Liver (tissue), 9 donors: ENCODE results near the gene CFAP298. TPM values are rescaled to one million over a fixed set of nuclear protein-coding genes. Genes with fewer than 3 reads are reported as not detected.

Source experiments
- DNase-seq: peaks from one replicate; pipeline ENCODE4 v3.0.0-alpha.2; 2017; ENCODE audit warnings: low spot score
- H3K27ac ChIP-seq, 2 donors: one replicate each; pipeline ENCODE4 v1.7.0; 2013; ENCODE audit warnings: inconsistent platforms in 2 of 2, low read length in 2 of 2, control low read depth in 1 of 2, low read depth in 1 of 2, mild to moderate bottlenecking in 1 of 2
- H3K27me3 ChIP-seq, 4 donors: one replicate each; pipeline versions ENCODE4 v1.6.1 to v1.7.0; 2013; ENCODE audit warnings: low read length in 3 of 4, inconsistent platforms in 1 of 4, mild to moderate bottlenecking in 1 of 4, moderate library complexity in 1 of 4; ENCODE audit not compliant: control insufficient read depth in 4 of 4, insufficient read depth in 4 of 4
- H3K36me3 ChIP-seq, 4 donors: one replicate each; pipeline versions ENCODE4 v1.6.1 to v1.7.0; 2013; ENCODE audit warnings: low read length in 3 of 4, mild to moderate bottlenecking in 3 of 4, low read depth in 1 of 4, moderate library complexity in 1 of 4; ENCODE audit not compliant: control insufficient read depth in 4 of 4, insufficient read depth in 3 of 4
- H3K4me1 ChIP-seq, 4 donors: one replicate each; pipeline versions ENCODE4 v1.6.1 to v1.7.0; 2013; ENCODE audit warnings: low read length in 3 of 4, mild to moderate bottlenecking in 3 of 4, moderate library complexity in 1 of 4; ENCODE audit not compliant: control insufficient read depth in 4 of 4, insufficient read depth in 4 of 4
- H3K4me3 ChIP-seq, 3 donors: one replicate each; pipeline versions ENCODE4 v1.6.1 to v1.7.0; 2013; ENCODE audit warnings: low read length in 3 of 3, control low read depth in 1 of 3, low read depth in 1 of 3, mild to moderate bottlenecking in 1 of 3
- H3K9ac ChIP-seq, 2 donors: one replicate each; pipeline ENCODE4 v1.7.0; 2013; ENCODE audit warnings: low read length in 2 of 2, mild to moderate bottlenecking in 2 of 2, moderate library complexity in 2 of 2, control low read depth in 1 of 2, low read depth in 1 of 2
- H3K9me3 ChIP-seq, 4 donors: one replicate each; pipeline versions ENCODE4 v1.6.1 to v1.7.0; 2013; ENCODE audit warnings: low read length in 3 of 4; ENCODE audit not compliant: control insufficient read depth in 4 of 4
- EGR1 ChIP-seq, 2 donors: IDR thresholded peaks; 2 replicates each; pipeline ENCODE4 v1.6.1; 2016 to 2018; ENCODE audit warnings: antibody characterized with exemption in 2 of 2, low read depth in 2 of 2
- FOXA1 ChIP-seq: IDR thresholded peaks from 2 replicates; pipeline ENCODE4 v1.6.1; 2016; ENCODE audit warnings: antibody characterized with exemption
- FOXA2 ChIP-seq: IDR thresholded peaks from 2 replicates; pipeline ENCODE4 v1.6.1; 2016; ENCODE audit warnings: antibody characterized with exemption
- GABPA ChIP-seq, 2 donors: IDR thresholded peaks in 1 of 2; conservative IDR thresholded peaks in 1 of 2; 2 replicates each; pipeline ENCODE4 v1.6.1; 2016; ENCODE audit warnings: antibody characterized with exemption in 2 of 2, mild to moderate bottlenecking in 1 of 2, moderate library complexity in 1 of 2
- HNF4A ChIP-seq, 2 donors: conservative IDR thresholded peaks; 2 replicates each; pipeline ENCODE4 v1.6.1; 2016; ENCODE audit warnings: antibody characterized with exemption in 2 of 2, mild to moderate bottlenecking in 2 of 2
- HNF4G ChIP-seq: IDR thresholded peaks from 2 replicates; pipeline ENCODE4 v1.6.1; 2016; ENCODE audit warnings: antibody characterized with exemption
- JUND ChIP-seq, 2 donors: IDR thresholded peaks; 2 replicates each; pipeline ENCODE4 v1.6.1; 2016; ENCODE audit warnings: antibody characterized with exemption in 2 of 2
- NR2F2 ChIP-seq: IDR thresholded peaks from 2 replicates; pipeline ENCODE4 v1.6.1; 2016; ENCODE audit warnings: antibody characterized with exemption
- RAD21 ChIP-seq, 2 donors: IDR thresholded peaks; 2 replicates each; pipeline ENCODE4 v1.6.1; 2016; ENCODE audit warnings: antibody characterized with exemption in 2 of 2, mild to moderate bottlenecking in 2 of 2
- RXRA ChIP-seq, 2 donors: IDR thresholded peaks; 2 replicates each; pipeline ENCODE4 v1.6.1; 2017 to 2018; ENCODE audit warnings: antibody characterized with exemption in 2 of 2, mild to moderate bottlenecking in 1 of 2
- SP1 ChIP-seq: IDR thresholded peaks from 2 replicates; pipeline ENCODE4 v1.6.1; 2018; ENCODE audit warnings: antibody characterized with exemption, mild to moderate bottlenecking
- TAF1 ChIP-seq: conservative IDR thresholded peaks from 2 replicates; pipeline ENCODE4 v1.6.1; 2016; ENCODE audit warnings: antibody characterized with exemption, mild to moderate bottlenecking
- YY1 ChIP-seq: IDR thresholded peaks from 2 replicates; pipeline ENCODE4 v1.6.1; 2016; ENCODE audit warnings: antibody characterized with exemption, mild to moderate bottlenecking
- WGBS: extraction: QIAGEN DNeasy Blood & Tissue Kit; methylation state at CpG from one replicate; pipeline ENCODE4 v1.1.7; 2013; 5-methylcytosine and 5-hydroxymethylcytosine counted together
- polyA plus RNA-seq, 2 donors: library from polyadenylated mRNA; stranded (reverse) in 1 of 2; unstranded in 1 of 2; fragments of 200-250 nt in 1 of 2; fragments of >200 nt in 1 of 2; fragmentation: Nextera tagmentation in 1 of 2; extraction: Ambion mirVana in 1 of 2; gene quantifications; one replicate each; pipeline versions ENCODE4 v1.2.1 to v1.2.3, GENCODE V29; 2013 to 2015
- total RNA-seq, 2 donors: library from RNA; depleted of rRNA; stranded (reverse); fragments of >200 nt; gene quantifications; one replicate each; pipeline ENCODE4 v1.2.3, GENCODE V29; 2014
- TF ChIP-seq, protein P1 (sequence below): IDR thresholded peaks from 2 replicates; pipeline ENCODE4 v1.6.1; 2016; ENCODE audit warnings: antibody characterized with exemption, mild to moderate bottlenecking
- TF ChIP-seq, protein P2 (sequence below): IDR thresholded peaks from 2 replicates; pipeline ENCODE4 v1.6.1; 2016; ENCODE audit warnings: antibody characterized with exemption
- TF ChIP-seq, protein P3 (sequence below): fragments of 150-350 bp; IDR thresholded peaks from 2 replicates; pipeline ENCODE4 v1.5.1; 2017; ENCODE audit warnings: improper control_type of control experiment, low read depth, low read length; ENCODE audit not compliant: missing input control
- TF ChIP-seq, protein P4 (sequence below): IDR thresholded peaks from 2 replicates; pipeline ENCODE4 v1.6.1; 2016; ENCODE audit warnings: antibody characterized with exemption
- TF ChIP-seq, protein P5 (sequence below): IDR thresholded peaks from 2 replicates; pipeline ENCODE4 v1.6.1; 2016; ENCODE audit warnings: antibody characterized with exemption
- donor health status: healthy.
- donor health status: healthy.
- donor health status: healthy.
- donor health status: healthy.
- donor health status: healthy.

The CFAP298 gene
- total and polyA plus RNA-seq, 4 donors = 13.1 to 19.8 (median 15.3) TPM

- peaks cover 0 to 8% (median 0%) of the 10 kb centered on the region in 4 donors for H3K4me1 ChIP-seq
- no peak overlapping the region for H3K9ac ChIP-seq
- H3K36me3 ChIP-seq = no peaks in the 10 kb centered on the region
- H3K27me3 ChIP-seq = no peaks in the 10 kb centered on the region
- no peak for DNase-seq
- no peak overlapping the region for H3K4me3 ChIP-seq
- no peak for TF ChIP-seq HNF4A (conservative IDR thresholded peaks at IDR 0.05)
- no peak for TF ChIP-seq RXRA (IDR thresholded peaks at IDR 0.05)
- TF ChIP-seq, protein P1, sequence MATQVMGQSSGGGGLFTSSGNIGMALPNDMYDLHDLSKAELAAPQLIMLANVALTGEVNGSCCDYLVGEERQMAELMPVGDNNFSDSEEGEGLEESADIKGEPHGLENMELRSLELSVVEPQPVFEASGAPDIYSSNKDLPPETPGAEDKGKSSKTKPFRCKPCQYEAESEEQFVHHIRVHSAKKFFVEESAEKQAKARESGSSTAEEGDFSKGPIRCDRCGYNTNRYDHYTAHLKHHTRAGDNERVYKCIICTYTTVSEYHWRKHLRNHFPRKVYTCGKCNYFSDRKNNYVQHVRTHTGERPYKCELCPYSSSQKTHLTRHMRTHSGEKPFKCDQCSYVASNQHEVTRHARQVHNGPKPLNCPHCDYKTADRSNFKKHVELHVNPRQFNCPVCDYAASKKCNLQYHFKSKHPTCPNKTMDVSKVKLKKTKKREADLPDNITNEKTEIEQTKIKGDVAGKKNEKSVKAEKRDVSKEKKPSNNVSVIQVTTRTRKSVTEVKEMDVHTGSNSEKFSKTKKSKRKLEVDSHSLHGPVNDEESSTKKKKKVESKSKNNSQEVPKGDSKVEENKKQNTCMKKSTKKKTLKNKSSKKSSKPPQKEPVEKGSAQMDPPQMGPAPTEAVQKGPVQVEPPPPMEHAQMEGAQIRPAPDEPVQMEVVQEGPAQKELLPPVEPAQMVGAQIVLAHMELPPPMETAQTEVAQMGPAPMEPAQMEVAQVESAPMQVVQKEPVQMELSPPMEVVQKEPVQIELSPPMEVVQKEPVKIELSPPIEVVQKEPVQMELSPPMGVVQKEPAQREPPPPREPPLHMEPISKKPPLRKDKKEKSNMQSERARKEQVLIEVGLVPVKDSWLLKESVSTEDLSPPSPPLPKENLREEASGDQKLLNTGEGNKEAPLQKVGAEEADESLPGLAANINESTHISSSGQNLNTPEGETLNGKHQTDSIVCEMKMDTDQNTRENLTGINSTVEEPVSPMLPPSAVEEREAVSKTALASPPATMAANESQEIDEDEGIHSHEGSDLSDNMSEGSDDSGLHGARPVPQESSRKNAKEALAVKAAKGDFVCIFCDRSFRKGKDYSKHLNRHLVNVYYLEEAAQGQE = no peak
- TF ChIP-seq JUND (IDR thresholded peaks at IDR 0.05) = no peak
- TF ChIP-seq RAD21 (IDR thresholded peaks at IDR 0.05) = no peak
- TF ChIP-seq, protein P2, sequence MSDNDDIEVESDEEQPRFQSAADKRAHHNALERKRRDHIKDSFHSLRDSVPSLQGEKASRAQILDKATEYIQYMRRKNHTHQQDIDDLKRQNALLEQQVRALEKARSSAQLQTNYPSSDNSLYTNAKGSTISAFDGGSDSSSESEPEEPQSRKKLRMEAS = no peak
- TF ChIP-seq YY1 = no peak
- 95% methylated on average over 13 of the region's 13 CpGs for WGBS
- H3K9me3 ChIP-seq = no peaks in the 10 kb centered on the region
- no peak overlapping the region for H3K27ac ChIP-seq
Measured at GRCh38 chr21:32581732-32582131, 30.4 kb downstream of the CFAP298 start.

DNA sequence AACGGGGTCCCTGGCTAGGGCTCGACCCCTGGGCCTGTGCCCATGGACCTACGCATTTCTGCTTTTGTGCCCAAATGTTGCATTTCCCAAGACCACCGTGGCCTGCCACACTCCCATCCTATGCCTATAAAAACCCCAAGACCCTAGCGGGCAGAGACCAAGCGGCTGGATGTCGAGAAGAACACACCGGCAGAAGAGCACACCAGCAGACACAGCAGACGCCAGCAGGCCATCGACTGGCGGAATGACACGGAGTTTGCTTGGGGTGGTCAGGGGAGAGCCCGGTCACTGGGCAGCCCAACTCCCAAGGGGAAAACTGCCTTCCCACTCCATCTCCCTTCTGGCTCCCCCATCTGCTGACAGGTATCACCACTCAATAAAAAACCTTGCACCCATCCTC, 31.2 kb downstream of the CFAP298 start:
- DNase-seq = no peak
- 97% methylated on average over 13 of the region's 13 CpGs for WGBS
- TF ChIP-seq NR2F2 (no peak), EGR1 (IDR thresholded peaks at IDR 0.05; ENCODE audit: low read depth in 2 of 2) (no peak), TAF1 (no peak), RXRA (IDR thresholded peaks at IDR 0.05) (no peak), FOXA2 (no peak), JUND (IDR thresholded peaks at IDR 0.05) (no peak), GABPA (IDR thresholded peaks at IDR 0.05 in 1 of 2, conservative IDR thresholded peaks at IDR 0.05 in 1 of 2) (no peak), RAD21 (IDR thresholded peaks at IDR 0.05) (no peak), SP1 (no peak), HNF4G (no peak), YY1 (no peak), HNF4A (conservative IDR thresholded peaks at IDR 0.05) (no peak), FOXA1 (no peak)
- TF ChIP-seq, protein P1 = no peak
- TF ChIP-seq, protein P3, sequence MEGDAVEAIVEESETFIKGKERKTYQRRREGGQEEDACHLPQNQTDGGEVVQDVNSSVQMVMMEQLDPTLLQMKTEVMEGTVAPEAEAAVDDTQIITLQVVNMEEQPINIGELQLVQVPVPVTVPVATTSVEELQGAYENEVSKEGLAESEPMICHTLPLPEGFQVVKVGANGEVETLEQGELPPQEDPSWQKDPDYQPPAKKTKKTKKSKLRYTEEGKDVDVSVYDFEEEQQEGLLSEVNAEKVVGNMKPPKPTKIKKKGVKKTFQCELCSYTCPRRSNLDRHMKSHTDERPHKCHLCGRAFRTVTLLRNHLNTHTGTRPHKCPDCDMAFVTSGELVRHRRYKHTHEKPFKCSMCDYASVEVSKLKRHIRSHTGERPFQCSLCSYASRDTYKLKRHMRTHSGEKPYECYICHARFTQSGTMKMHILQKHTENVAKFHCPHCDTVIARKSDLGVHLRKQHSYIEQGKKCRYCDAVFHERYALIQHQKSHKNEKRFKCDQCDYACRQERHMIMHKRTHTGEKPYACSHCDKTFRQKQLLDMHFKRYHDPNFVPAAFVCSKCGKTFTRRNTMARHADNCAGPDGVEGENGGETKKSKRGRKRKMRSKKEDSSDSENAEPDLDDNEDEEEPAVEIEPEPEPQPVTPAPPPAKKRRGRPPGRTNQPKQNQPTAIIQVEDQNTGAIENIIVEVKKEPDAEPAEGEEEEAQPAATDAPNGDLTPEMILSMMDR = no peak
- TF ChIP-seq, protein P4, sequence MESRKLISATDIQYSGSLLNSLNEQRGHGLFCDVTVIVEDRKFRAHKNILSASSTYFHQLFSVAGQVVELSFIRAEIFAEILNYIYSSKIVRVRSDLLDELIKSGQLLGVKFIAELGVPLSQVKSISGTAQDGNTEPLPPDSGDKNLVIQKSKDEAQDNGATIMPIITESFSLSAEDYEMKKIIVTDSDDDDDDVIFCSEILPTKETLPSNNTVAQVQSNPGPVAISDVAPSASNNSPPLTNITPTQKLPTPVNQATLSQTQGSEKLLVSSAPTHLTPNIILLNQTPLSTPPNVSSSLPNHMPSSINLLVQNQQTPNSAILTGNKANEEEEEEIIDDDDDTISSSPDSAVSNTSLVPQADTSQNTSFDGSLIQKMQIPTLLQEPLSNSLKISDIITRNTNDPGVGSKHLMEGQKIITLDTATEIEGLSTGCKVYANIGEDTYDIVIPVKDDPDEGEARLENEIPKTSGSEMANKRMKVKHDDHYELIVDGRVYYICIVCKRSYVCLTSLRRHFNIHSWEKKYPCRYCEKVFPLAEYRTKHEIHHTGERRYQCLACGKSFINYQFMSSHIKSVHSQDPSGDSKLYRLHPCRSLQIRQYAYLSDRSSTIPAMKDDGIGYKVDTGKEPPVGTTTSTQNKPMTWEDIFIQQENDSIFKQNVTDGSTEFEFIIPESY = no peak
- TF ChIP-seq, protein P2 = no peak
- TF ChIP-seq, protein P5, sequence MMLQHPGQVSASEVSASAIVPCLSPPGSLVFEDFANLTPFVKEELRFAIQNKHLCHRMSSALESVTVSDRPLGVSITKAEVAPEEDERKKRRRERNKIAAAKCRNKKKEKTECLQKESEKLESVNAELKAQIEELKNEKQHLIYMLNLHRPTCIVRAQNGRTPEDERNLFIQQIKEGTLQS = no peak

More for the DNA sequence above, 31.2 kb downstream of the CFAP298 start:
- Histone ChIP-seq H3K4me3 (no peak overlapping the region), H3K9ac (no peak overlapping the region), H3K9me3 (no peaks in the 10 kb centered on the region), H3K4me1 (peaks cover 0 to 8% (median 0%) of the 10 kb centered on the region in 4 donors), H3K27ac (no peak overlapping the region), H3K36me3 (no peaks in the 10 kb centered on the region), H3K27me3 (no peaks in the 10 kb centered on the region)
